Ecto neural progenitor cell (in vitro differentiated cells): ENCODE results near the gene NMNAT2.

Source experiments
- DNase-seq: peaks from one replicate; pipeline ENCODE4 v3.0.0-alpha.2; 2018; ENCODE audit warnings: low spot score

Gene NMNAT2

DNA sequence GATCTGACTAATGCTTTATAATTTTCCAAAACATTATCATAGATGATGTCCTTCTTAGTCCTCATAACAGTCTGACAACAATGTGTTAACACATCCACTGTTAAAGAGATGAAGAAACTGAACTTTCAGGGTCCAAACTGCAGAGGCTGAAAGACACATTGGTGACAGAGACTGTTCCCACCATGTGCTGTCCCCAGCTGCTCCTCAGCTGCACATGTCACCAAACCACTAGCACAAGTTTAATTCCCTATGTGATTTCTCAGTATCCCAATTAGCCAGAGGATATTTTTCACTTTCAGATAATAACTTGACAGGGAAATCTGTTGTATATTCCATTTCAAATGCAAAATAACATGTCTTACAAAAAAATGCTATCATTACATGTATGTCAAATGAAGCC is 207.5 kb downstream of the NMNAT2 start:
- no peak for DNase-seq

DNA sequence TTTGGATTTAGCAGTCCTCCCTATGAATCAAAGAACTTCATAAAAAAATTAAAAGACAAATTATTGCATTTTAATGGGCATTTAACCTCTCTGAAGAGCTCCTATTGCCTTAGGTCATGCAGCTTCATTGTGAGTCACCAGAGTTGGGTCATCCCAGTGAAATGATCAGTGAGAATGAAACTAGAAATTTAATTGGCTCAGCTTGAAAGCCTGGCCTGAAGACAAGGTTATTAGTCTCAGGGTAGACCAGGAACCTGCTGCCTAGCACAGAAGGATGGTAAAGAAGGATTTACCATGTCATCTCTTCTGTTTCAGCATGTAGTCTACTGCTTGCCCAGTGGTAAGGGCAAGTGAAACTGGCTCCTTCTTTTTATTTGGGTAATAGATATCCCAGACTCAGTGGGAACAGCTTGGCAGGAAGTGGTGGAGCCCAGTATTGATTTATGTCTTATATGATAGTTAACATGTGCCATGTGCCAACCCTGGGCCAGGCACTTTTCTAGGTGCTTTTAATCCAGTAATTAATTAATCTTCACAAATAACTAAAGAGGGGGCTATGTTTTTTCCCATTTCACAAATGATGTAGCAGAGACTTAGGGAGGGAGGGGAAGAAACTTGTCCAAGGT is 208.5 kb downstream of the NMNAT2 start:
- DNase-seq: no peak

GRCh38 chr1:183206538-183207122 is 211.6 kb downstream of the NMNAT2 start:
- no peak for DNase-seq

DNA sequence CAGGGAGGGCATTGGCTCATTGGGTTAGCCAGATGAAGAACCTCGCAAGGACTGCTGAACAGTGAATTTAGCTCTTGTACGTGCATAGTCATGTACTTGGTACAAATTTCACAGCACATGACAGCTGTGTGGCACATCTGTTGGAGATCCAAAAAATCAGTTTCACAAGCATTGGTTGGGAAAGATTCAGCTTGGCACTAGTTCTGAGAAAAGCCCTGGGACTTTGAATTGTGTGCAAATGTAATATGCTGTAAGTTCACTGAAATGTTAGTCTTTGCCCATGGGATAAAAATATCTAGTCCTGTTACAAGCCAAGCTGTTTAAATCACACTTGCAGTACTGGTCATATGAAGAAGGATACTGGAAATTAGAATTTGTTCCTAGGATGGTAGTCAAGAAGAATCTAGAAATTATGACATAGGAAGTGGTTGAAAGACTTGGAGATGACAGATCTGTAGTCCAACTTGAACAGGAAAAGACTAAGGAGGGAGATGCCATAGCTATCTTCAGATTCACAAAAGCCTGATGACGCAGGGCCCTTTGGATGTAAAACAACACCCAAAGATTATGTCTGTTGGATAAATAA is 212.9 kb downstream of the NMNAT2 start:
- DNase-seq: no peak

- DNase-seq: no peak
Observed at GRCh38 chr1:183203094-183203493, 215.1 kb downstream of the NMNAT2 start.

GRCh38 chr1:183200451-183200850 is 217.7 kb downstream of the NMNAT2 start:
- DNase-seq: no peak

DNA sequence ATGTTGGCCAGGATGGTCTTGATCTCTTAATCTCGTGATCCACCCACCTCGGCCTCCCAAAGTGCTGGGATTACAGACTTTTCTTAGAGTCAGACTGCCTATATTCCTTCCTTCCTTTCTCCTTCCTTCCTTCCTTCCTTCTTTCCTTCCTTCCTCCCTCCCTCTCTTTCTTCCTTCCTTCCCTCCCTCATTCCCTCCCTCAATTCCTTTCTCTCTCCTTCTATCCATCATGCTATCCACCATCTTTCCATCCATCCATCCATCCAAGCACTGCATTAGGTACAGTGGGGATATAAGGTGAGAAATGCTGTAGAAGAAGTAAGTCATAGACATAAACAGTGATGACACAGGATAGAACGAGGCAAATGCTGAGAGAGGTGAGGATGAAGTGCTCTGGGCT is 218.9 kb downstream of the NMNAT2 start:
- no peak for DNase-seq

DNA sequence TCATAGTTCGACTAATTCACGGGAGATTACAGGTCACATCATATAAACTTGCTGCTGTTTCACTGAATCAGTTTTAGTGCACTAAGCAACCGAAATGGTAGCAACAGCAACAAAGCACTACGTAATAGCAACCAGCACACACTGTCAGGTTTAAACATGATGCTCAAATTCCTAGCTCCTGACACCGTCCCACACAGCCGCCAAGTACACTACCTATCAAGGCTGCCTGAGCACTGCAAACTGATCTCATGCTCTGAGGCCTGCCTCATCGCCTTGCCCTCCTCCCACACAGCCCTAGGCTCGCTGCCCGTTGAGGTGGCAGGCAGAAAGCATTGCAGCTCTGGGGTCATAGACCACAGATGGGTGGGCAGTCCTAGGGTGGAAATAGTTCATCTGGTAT is 219.7 kb downstream of the NMNAT2 start:
- no peak for DNase-seq
